Islet of Langerhans (tissue), 1 donor: ENCODE measurements around the gene CACNA1G.

Experiments
- FAIRE-seq: peaks from one replicate; lab custom pipeline; 2011; peaks lifted over from hg19 to GRCh38; lab: Jason Lieb, UNC

Gene CACNA1G

DNA sequence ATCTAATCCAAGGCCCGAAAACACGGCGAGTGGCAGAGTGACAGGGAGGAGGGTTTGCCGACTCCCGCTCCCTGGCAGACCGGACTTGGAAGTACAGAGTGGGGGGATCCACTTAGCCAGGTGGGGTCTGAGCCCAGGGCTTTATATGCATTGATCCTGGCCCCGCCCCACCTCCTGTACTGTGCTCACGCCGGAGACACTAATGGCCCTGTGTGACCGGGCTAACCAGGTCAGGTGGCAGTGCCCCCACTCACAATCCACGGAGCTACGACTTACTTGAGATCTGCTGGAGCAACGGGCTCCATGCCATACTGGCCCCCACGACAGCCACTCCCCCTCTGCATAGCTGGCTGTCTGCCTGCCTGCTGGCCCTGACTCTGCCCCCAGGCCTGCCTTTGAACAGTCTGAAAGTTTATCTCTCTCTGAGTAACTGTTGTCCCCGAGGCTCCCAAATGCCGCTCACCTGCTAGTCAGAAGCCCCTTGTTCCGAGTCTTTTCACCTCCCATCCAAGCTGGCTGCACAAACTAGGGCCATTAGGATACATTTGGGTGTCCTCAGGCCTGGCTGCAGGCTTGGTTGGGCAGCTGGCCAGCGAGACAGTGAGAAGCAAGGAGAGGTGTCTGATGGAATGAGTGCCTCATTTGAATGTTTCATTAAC, 28.0 kb downstream of the CACNA1G start:
- FAIRE-seq: no peak

DNA sequence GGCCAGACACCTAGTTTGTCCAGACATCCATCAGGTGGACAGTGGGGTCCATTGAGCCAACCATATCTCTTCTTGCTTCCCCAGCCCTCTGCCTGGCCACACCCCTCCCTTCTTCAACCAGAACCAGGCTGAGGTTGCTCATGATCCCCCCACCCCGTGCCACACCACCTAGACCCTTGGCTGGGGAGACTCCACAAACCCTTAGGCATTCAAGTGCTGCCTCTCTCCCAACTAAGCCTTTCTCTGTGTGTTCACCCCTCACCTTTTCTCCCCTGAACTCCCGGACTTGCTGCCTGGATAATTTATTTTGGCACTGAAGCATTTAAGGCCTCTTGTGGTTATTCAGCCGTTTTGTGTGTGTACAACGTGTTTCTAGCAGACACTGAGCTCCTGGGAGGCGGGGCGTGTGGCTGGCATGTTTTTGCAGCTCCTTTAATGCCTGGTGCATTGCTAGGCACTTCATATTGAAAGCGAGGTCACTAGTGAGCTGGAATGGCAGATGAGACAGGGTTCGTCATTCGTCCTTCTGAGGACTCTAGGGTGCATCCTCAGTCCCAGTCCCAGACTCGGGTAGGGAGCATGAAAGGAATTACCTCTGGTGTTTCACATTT, 28.7 kb downstream of the CACNA1G start:
- no peak for FAIRE-seq

DNA sequence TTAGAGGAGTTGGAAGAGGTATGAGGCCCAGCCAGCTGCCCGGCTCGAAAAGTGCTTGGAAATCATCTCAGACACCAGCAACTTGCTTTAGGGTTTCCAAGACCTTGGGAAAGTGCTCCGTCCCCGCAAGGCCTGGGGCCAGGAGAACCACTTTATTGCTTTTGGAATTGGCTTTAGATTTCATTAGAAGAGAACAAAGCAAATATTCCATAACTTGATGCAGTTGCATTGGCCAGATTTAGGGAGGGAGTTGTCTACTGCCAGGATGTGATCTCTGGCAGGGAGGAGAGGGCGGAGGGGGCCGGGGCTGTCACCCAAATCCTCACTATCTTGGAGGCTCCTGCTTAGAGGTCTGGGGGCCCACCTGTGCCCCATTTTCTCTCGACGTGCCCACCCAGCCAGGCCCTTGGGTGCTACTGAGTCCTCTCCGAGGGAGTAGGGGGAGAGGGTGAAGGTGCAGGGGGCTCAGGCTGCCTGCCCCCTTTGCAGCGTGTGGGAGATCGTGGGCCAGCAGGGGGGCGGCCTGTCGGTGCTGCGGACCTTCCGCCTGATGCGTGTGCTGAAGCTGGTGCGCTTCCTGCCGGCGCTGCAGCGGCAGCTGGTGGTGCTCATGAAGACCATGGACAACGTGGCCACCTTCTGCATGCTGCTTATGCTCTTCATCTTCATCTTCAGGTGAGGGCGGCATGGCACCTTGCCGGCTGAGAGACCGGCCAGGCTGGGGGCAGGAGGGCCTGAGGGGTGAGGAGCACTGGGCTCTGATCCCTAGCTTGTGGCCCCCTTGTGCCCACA, 30.6 kb downstream of the CACNA1G start:
- FAIRE-seq: no peak

DNA sequence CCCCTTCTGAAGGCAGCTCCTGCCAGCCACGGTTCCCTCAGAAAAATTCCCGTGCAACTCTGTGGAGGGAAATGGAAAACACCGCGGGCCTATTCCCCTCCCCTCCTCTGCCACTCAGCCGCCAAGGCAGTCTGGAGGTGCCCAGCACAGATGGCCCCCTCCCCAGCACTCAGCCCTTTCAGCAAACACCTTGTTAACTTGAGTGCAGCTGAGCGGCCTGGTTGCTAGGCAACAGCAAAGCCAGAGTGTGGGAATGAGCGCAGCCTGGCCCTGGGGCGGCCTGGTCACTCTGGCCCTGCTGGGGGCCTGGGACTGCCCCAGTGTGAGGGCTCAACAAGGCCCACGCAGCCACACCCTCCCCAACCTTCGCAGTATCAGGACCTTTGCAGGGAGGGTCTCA, 32.8 kb downstream of the CACNA1G start:
- no peak for FAIRE-seq

DNA sequence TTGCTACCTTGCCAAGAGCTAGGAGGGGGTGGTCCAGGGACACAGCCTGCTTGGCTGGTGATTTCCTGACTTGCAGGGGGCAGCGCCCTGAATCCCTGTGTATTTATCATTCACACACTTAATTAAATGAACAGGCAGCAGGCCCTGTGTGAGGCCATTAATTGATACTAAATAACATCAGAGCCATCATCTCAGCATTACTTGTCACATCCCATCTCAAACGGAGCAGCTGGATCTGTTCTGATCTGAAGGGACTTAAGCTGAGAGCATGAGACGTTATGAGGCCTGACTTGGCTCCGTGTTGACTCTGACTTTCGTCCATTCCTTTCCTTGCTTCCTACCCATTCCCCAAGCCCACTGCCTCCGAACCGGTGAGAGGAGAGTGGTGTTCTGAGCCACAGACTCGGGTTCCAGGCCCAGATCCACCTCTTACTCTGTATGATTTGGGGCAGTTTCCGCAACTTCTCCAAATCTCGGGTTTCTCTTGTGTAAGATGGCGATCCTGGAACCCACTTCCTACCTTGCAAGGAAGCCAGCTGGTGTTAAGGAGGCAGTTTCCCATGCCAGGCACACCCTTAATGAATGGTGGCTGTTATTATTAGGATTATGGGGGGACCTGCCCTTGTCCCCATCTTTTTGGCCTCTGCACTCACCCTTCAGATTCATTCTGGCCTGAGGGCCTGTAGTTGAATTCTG, 33.8 kb downstream of the CACNA1G start:
- FAIRE-seq: no peak

- FAIRE-seq: no peak
These were observed 34.4 kb downstream of the CACNA1G start for GRCh38 chr17:50594892-50595291.

GRCh38 chr17:50596191-50597037, 35.9 kb downstream of the CACNA1G start:
- no peak for FAIRE-seq

- FAIRE-seq: no peak
These were observed 38.0 kb downstream of the CACNA1G start for GRCh38 chr17:50598487-50598886.

- no peak for FAIRE-seq
These were observed 39.1 kb downstream of the CACNA1G start for GRCh38 chr17:50599606-50600005.

DNA sequence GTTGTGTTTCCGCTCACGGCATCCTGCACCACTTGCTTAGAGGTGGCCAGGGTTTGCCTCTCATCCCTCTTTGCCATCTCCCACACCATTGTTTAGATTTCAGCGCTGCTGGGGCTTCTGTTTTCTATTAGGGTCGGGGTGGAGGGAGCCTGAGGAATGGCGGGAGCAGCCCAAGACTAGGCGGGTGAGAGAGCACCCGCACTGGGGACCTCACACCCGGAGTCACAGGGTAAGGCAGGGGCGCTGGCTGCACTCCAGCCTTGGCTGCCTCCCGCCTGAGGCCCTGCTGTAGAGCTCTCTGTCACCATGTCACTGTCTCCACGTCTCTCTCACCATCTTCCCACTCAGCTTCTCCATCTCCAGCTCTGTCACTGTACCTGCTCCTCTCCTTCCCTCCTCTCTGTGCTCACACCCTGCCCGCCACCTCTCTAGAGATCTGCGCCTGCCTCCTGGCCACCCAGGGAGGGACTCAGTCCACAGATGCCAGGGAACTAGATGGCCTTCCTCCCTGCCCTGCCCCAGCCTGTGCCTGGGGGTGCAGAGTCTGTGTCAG, 41.4 kb downstream of the CACNA1G start:
- FAIRE-seq: no peak

- no peak for FAIRE-seq
These were observed 42.3 kb downstream of the CACNA1G start for GRCh38 chr17:50602836-50603235.

- FAIRE-seq: no peak
These were observed 42.8 kb downstream of the CACNA1G start for GRCh38 chr17:50603340-50603739.

- FAIRE-seq: no peak
These were observed 44.0 kb downstream of the CACNA1G start for GRCh38 chr17:50604513-50604912.

DNA sequence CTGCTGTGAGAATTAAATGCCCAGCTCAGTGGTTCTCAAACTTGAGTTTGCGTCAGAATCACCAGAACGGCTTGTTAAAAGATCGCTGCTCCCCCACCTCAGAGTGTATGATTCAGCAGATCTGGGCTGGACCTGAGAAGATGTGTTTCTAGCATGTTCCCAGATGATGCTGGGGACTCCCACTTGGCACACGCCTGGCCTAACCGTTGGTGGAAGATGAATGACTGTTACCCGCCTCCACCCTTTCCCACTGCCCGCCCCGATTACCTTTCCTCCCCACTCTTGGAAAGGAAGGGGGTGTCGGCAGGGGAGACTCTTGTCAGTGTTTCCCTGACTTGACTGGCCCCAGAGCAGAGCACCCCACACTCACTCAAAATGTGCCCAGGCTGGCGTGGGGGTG, 44.9 kb downstream of the CACNA1G start:
- FAIRE-seq: no peak

DNA sequence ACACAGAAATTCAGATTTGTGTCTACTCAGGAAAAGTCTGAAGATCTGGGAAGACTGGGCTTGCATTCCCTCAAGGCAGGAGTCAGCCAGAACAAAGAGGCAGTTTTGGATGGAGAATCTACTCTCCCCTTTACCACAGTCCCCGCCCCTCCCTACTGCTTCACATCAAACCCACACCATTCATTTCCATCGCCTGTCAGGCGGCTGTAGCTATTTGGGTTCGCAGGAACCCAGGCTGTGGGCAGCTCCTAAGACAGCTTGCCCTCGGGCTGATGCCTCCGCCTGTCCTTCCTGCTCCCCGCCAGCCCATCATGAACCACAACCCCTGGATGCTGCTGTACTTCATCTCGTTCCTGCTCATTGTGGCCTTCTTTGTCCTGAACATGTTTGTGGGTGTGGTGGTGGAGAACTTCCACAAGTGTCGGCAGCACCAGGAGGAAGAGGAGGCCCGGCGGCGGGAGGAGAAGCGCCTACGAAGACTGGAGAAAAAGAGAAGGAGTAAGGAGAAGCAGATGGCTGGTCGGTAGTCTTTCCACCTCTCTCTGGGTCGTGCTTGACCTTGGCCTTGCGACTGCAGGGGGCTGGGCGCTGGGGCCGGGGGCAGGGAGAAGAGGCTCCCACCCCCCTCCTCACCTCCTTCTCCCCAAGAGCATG, 47.1 kb downstream of the CACNA1G start:
- FAIRE-seq: no peak

DNA sequence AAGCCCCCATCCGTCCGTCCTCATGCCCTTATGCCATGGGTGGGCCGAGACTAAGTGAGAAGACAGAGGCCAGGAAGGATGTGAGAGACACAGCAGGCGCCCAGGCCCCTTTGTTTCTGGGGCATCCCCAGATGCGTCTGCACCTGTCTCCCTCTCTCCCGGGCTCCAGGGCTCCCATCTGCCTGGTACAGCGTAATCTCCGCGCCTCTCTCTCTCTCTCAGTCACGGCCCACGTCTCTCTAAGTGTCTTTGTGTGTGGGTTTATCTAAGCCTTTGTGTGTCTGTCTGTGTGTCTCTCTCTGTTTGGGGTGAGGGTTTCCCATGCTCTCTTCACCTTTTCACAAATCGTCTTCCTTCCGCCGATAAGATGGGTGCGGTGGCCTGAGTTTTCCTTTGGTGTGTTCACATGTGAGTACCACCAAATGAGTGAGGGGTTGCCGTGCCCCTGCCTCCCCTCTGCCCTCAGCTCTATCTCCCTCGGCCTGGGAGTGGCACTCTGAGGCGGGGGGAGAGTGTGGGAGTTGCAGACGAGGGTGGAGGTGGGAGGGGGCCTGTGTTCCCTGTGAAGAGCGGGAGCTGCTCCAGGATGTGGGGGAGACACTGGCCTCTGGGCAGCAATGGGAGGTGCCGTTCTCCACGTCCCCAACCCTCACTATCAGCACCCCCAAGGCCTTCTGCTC, 48.3 kb downstream of the CACNA1G start:
- no peak for FAIRE-seq

GRCh38 chr17:50609380-50610074, 49.0 kb downstream of the CACNA1G start:
- no peak for FAIRE-seq

GRCh38 chr17:50611634-50612033, 51.1 kb downstream of the CACNA1G start:
- FAIRE-seq: no peak

GRCh38 chr17:50612281-50612680, 51.8 kb downstream of the CACNA1G start:
- no peak for FAIRE-seq
